Esophagus muscularis mucosa (tissue), 4 donors: ENCODE results near the gene TNFSF13. TPM values are rescaled to one million over a fixed set of nuclear protein-coding genes. Genes with fewer than 3 reads are reported as not detected.

Source experiments
- DNase-seq: peaks from one replicate; pipeline ENCODE4 v3.0.0-alpha.2; 2017; ENCODE audit errors: extremely low spot score
- H3K27ac ChIP-seq, 4 donors: fragments of 200-600 bp; sonication (generic); replicated peaks in 1 of 4; 1 replicate in 3 of 4; 2 replicates in 1 of 4; pipeline ENCODE4 v1.5.1; 2016 to 2019; ENCODE audit warnings: mild to moderate bottlenecking in 1 of 4
- H3K27me3 ChIP-seq, 4 donors: fragments of 200-600 bp; sonication (generic); one replicate each; pipeline versions ENCODE4 v1.5.1 to v1.6.0; 2016 to 2019
- H3K36me3 ChIP-seq, 4 donors: fragments of 200-600 bp; sonication (generic); one replicate each; pipeline ENCODE4 v1.5.1; 2016 to 2019
- H3K4me1 ChIP-seq, 4 donors: fragments of 200-600 bp; sonication (generic); one replicate each; pipeline ENCODE4 v1.5.1; 2016 to 2019
- H3K4me3 ChIP-seq, 4 donors: fragments of 200-600 bp; sonication (generic); 1 replicate in 2 of 4; 2 replicates in 2 of 4; pipeline ENCODE4 v1.5.1; 2016 to 2019; ENCODE audit warnings: mild to moderate bottlenecking in 4 of 4, moderate library complexity in 1 of 4
- H3K9me3 ChIP-seq, 4 donors: fragments of 200-600 bp; sonication (generic); 1 replicate in 3 of 4; 2 replicates in 1 of 4; pipeline ENCODE4 v1.5.1; 2016 to 2019
- CTCF ChIP-seq, 3 experiments: fragments of 200-600 bp in 2 of 3; fragments of 450-650 bp in 1 of 3; sonication (generic) in 2 of 3; IDR thresholded peaks; one replicate each; pipeline ENCODE4 v1.5.1; 2017 to 2019; ENCODE audit warnings: antibody characterized with exemption in 3 of 3, mild to moderate bottlenecking in 2 of 3, moderate library complexity in 1 of 3
- EP300 ChIP-seq: sonication (generic); formaldehyde crosslinking; IDR thresholded peaks from one replicate; pipeline ENCODE4 v1.6.1; 2017; ENCODE audit warnings: antibody characterized with exemption
- POLR2A ChIP-seq: fragments of 450-650 bp; IDR thresholded peaks from one replicate; pipeline ENCODE4 v1.6.1; 2017; ENCODE audit warnings: antibody characterized with exemption, moderate library complexity, mild to moderate bottlenecking, low read depth
- POLR2AphosphoS5 ChIP-seq, 2 donors: sonication (generic); formaldehyde crosslinking; IDR thresholded peaks; one replicate each; pipeline ENCODE4 v1.6.1; 2017; ENCODE audit warnings: antibody characterized with exemption in 2 of 2
- WGBS: methylation state at CpG from one replicate; pipeline ENCODE4 v1.1.5; 2018; 5-methylcytosine and 5-hydroxymethylcytosine counted together
- intact Hi-C: fragments of 100-400 bp; cut with DNase I; formaldehyde crosslinking; loops from one replicate; pipeline ENCODE4 v1.15.1; 2023
- total RNA-seq, 4 donors: library from RNA; depleted of rRNA; stranded (reverse); fragments of >200 nt; gene quantifications; one replicate each; pipeline versions ENCODE4 v1.1.0 to v1.2.1, GENCODE V29; 2016

TNFSF13 gene
- total RNA-seq, 4 donors from 2014 or later, result 13.4 to 25.8 (median 22.4) TPM

GRCh38 chr17:7556627-7557026 lies 1.9 kb upstream of the TNFSF13 start:
- peaks cover 38 to 47% (median 42%) of the 10 kb centered on the region in 4 donors for H3K4me1 ChIP-seq
- TF ChIP-seq EP300 (no peak), CTCF (IDR thresholded peaks at IDR 0.05) (no peak), POLR2AphosphoS5 (IDR thresholded peaks at IDR 0.05) (no peak), POLR2A (no peak)
- H3K36me3 ChIP-seq, result peaks cover 0 to 14% (median 9%) of the 10 kb centered on the region in 4 donors
- DNase-seq, result no peak
- intact Hi-C loops, result loop anchor here (5.0 to 10.0 kb wide), 2 partner anchors 119 to 302 kb away; partner anchors contain the start of genes CTDNEP1, ELP5, FGF11 and TMEM102
- no peak overlapping the region for H3K4me3 ChIP-seq
- 89% methylated on average over 11 of the region's 12 CpGs for WGBS
- no peaks in the 10 kb centered on the region for H3K9me3 ChIP-seq
- peak overlapping the region; percentile 89 to 99 (median 93) for H3K27ac ChIP-seq
- H3K27me3 ChIP-seq, result no peaks in the 10 kb centered on the region

- H3K4me3 ChIP-seq, result peak overlapping the region in 2 of 4 donors; percentile 74 to 96
- TF ChIP-seq CTCF (IDR thresholded peaks at IDR 0.05), result no peak
- TF ChIP-seq POLR2AphosphoS5 (IDR thresholded peaks at IDR 0.05), result no peak
- H3K27me3 ChIP-seq, result no peaks in the 10 kb centered on the region
- 62% methylated on average over 18 of the region's 19 CpGs for WGBS
- intact Hi-C loops, result loop anchor here (5.0 to 10.0 kb wide), 2 partner anchors 120 to 302 kb away; partner anchors contain the start of genes CTDNEP1, ELP5, FGF11 and TMEM102
- no peaks in the 10 kb centered on the region for H3K9me3 ChIP-seq
- no peak for DNase-seq
- peaks cover 38 to 50% (median 44%) of the 10 kb centered on the region in 4 donors for H3K4me1 ChIP-seq
- peaks cover 0 to 12% (median 9%) of the 10 kb centered on the region in 4 donors for H3K36me3 ChIP-seq
- H3K27ac ChIP-seq, result peak overlapping the region; percentile 89 to 99 (median 93)
These were observed 1.3 kb upstream of the TNFSF13 start for GRCh38 chr17:7557147-7557764.

- WGBS, result 13% methylated on average over 18 of the region's 21 CpGs
- H3K4me1 ChIP-seq, result peaks cover 45 to 57% (median 51%) of the 10 kb centered on the region in 4 donors
These were observed 591 bp upstream of the TNFSF13 start for GRCh38 chr17:7557775-7558543.

More at GRCh38 chr17:7557775-7558543, 591 bp upstream of the TNFSF13 start:
- intact Hi-C loops, result loop anchor here (2.0 to 10.0 kb wide), 4 partner anchors 43 to 303 kb away; partner anchors contain the start of genes CTDNEP1, ELP5, FGF11 and POLR2A
- TF ChIP-seq POLR2AphosphoS5 (IDR thresholded peaks at IDR 0.05), result peak; percentile 86 to 90
- TF ChIP-seq CTCF (IDR thresholded peaks at IDR 0.05), result no peak
- DNase-seq, result peak; percentile 96
- peak overlapping the region; percentile 74 to 96 (median 88) for H3K4me3 ChIP-seq
- H3K27ac ChIP-seq, result peak overlapping the region; percentile 89 to 99 (median 93)
- peaks cover 0 to 13% (median 9%) of the 10 kb centered on the region in 4 donors for H3K36me3 ChIP-seq
- H3K27me3 ChIP-seq, result no peaks in the 10 kb centered on the region
- no peaks in the 10 kb centered on the region for H3K9me3 ChIP-seq
